OCI-M1 (cell line): ENCODE data around the gene PCDH1.

Experiments used
- DNase-seq: peaks from one replicate; lab custom pipeline; 2025; lab: John Stamatoyannopoulos, UW

PCDH1 gene

DNA sequence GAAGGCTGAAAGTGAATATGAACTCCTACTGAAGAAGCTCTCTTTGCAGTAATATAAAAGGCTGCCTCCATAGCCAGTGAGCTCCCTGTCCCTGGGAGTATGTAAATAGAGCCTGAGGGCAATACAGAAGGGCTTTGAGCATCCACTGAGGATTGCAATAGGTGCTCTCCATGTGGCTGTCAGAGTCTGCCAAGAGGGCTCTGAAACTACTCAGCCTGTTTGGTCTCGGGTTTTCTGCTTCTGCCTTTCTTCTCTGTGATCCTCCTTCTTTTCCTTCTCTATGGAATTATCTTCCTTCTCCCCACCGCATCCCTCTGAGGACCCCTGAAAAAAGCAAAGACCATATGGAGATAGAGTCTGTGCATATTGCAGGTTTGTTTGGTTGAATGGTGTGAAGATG lies 69.4 kb downstream of the PCDH1 start:
- no peak for DNase-seq

DNA sequence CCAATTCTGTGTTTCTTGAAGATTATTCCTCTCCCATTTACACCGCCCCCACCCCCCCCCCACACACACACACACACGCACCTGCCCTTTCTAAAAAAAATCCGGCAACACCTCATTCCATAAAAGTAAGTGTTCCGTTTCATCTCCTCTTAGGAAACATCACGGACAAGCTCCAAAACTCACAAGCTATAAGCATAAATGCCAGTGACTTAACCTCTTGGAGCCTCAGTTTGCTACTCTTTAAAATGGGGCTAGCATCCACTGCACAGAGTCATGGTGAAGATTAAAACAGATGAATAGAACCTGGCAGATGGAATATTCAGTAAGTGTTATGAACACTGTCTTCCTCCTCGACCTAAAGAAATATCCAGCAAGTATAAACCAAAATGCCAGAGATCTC lies 70.5 kb downstream of the PCDH1 start:
- DNase-seq = no peak

GRCh38 chr5:141807329-141807728 lies 70.9 kb downstream of the PCDH1 start:
- DNase-seq = no peak

GRCh38 chr5:141806626-141807025 lies 71.6 kb downstream of the PCDH1 start:
- no peak for DNase-seq

GRCh38 chr5:141805874-141806595 lies 72.2 kb downstream of the PCDH1 start:
- DNase-seq = no peak

GRCh38 chr5:141804475-141804874 lies 73.7 kb downstream of the PCDH1 start:
- DNase-seq = no peak
